GM21723 (cell line): ENCODE data around the gene MZB1.

ENCODE experiments used
- ATAC-seq: cut with Tn5 transposase; IDR thresholded peaks from one replicate; pipeline ENCODE4 v1.9.1; 2021; ENCODE audit warnings: mild to moderate bottlenecking, moderate library complexity; ENCODE audit not compliant: unreplicated experiment

Gene MZB1

DNA sequence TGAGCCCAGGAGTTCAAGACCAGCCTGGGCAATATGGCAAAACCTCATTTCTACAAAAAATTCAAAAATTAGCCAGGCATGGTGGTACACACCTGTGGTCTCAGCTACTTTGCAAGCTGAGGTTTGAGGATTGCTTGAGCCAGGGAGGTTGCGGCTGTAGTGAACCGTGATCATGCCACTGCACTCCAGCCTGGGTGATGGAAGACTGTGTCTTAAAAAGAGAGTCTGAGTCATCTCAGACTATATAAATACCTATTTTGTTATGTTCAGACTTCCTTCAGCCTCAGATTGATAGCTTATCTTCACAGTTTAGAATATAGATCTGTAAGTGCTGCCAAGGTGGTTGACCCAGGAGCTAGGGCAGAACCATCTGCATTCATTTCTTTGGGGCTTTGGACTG is 49.7 kb downstream of the MZB1 start:
- ATAC-seq = no peak
